Pancreas (tissue), 10 donors: ENCODE data around the gene DHRS2. TPM values are rescaled to one million over a fixed set of nuclear protein-coding genes. Genes with fewer than 3 reads are reported as not detected.
A peak's percentile ranks its signal among the peaks of the same experiment; 100 is the strongest.

Source experiments
- ATAC-seq, 4 donors: fragments of 200-7000 bp; cut with Tn5 transposase; one replicate each; pipeline versions ENCODE4 v1.8.0 to v1.9.1; 2020; ENCODE audit warnings: mild to moderate bottlenecking in 4 of 4, moderate library complexity in 4 of 4
- DNase-seq, 6 donors: peaks; one replicate each; pipeline ENCODE4 v3.0.0-alpha.2; 2020
- FAIRE-seq: peaks from 2 replicates; lab custom pipeline; 2012; peaks lifted over from hg19 to GRCh38; lab: Jason Lieb, UNC
- H3K27ac ChIP-seq, 4 donors: fragments of 200-600 bp; sonication (generic); 1 replicate in 3 of 4; 2 replicates in 1 of 4; pipeline versions ENCODE4 v1.5.0 to v1.8.0; 2020
- H3K27me3 ChIP-seq, 4 donors: fragments of 200-600 bp; one replicate each; pipeline ENCODE4 v1.8.0; 2021
- H3K36me3 ChIP-seq, 3 donors: fragments of 200-600 bp; sonication (generic) in 1 of 3; one replicate each; pipeline versions ENCODE4 v1.5.0 to v1.8.0; 2020 to 2021
- H3K4me1 ChIP-seq, 3 donors: fragments of 200-600 bp; one replicate each; pipeline ENCODE4 v1.8.0; 2021
- H3K4me3 ChIP-seq, 4 donors: fragments of 200-600 bp; sonication (generic) in 2 of 4; one replicate each; pipeline versions ENCODE4 v1.5.0 to v1.8.0; 2020 to 2021
- H3K9me3 ChIP-seq, 4 donors: fragments of 200-600 bp; one replicate each; pipeline ENCODE4 v1.8.0; 2021
- WGBS, 2 donors: extraction: QIAGEN DNeasy Blood & Tissue Kit; methylation state at CpG; one replicate each; pipeline ENCODE4 v1.1.7; 2013; 5-methylcytosine and 5-hydroxymethylcytosine counted together
- intact Hi-C, 3 donors: fragments of 100-400 bp; cut with DNase I; formaldehyde crosslinking; loops; one replicate each; pipeline versions ENCODE4 v1.11.1 to v1.14.2; 2022
- polyA plus RNA-seq, 2 donors: library from polyadenylated mRNA; stranded (reverse); fragments of 200-250 nt; gene quantifications; one replicate each; pipeline ENCODE4 v1.2.3, GENCODE V29; 2013
- total RNA-seq, 6 donors: library from RNA; stranded (reverse); fragmentation: NEBNext Ultra II Directional in 4 of 6; extraction: Animal tissue kit (Norgen Biotek cat#: 25700) in 4 of 6; gene quantifications; one replicate each; pipeline versions ENCODE4 v1.2.1 to v1.2.4, GENCODE V29; 2021 to 2023
- TF ChIP-seq, protein P1 (sequence below), 4 donors: fragments of 200-600 bp; sonication (generic) in 3 of 4; IDR thresholded peaks; one replicate each; pipeline versions ENCODE4 v1.5.0 to v1.8.0; 2021; ENCODE audit warnings: antibody characterized with exemption in 4 of 4
- donor health status: healthy with polysubstance abuse.
- donor health status: DM: no; HTN: no; CAD: no; lungs with moderate emphysema.
- donor health status: DM: no; HTN: no; CAD: no.
- donor health status: control.
- donor health status: control.
- donor health status: Bipolar disorder and iron deficiency.
- donor health status: DM: yes; HTN: yes; CAD: no.
- donor health status: DM: no; HTN: no; CAD: no.
- donor health status: DM: no; HTN: no; CAD: no.
- donor health status: DM: yes; HTN: yes; CAD: no.

Gene DHRS2
- total and polyA plus RNA-seq, 8 donors = 0.43 to 21.6 (median 4.8) TPM

DNA sequence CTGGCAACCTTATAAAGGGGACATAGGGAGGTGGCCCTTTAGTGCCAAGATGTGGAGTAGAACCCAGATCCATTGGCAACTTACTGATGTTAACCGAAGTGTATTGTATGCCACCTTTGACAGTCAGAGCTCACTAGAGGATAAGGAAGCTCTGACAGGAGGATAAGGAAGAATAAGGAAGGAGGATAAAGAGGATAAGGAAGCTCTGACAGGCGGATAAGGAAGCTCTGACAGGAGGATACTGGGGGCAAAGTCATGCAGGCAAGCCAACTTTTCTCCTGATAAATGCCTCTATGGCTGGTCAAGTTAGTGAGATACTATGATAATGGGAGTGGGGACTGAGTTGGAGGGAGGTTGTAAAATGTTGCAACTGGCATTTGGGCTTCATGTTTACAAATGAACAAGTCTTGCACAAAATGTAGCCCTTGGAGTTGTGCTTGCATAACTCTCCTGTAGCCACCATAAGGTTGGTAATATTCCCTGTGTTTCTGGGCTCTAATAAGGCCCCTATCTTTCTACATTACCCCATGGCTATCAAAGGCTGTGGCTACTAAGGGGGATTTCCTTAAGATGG is 17.7 kb upstream of the DHRS2 start:
- WGBS, 2 donors = 90 to 91% methylated on average over 2 of the region's 2 CpGs
- Histone ChIP-seq H3K27ac (no peak overlapping the region), H3K4me1 (peaks cover 13 to 31% (median 24%) of the 10 kb centered on the region in 3 donors), H3K9me3 (no peaks in the 10 kb centered on the region), H3K36me3 (no peaks in the 10 kb centered on the region), H3K27me3 (no peaks in the 10 kb centered on the region), H3K4me3 (no peak overlapping the region)
- no peak for DNase-seq
- FAIRE-seq = no peak
- intact Hi-C loops = no loop called here
- ATAC-seq = no peak
- TF ChIP-seq, protein P1, sequence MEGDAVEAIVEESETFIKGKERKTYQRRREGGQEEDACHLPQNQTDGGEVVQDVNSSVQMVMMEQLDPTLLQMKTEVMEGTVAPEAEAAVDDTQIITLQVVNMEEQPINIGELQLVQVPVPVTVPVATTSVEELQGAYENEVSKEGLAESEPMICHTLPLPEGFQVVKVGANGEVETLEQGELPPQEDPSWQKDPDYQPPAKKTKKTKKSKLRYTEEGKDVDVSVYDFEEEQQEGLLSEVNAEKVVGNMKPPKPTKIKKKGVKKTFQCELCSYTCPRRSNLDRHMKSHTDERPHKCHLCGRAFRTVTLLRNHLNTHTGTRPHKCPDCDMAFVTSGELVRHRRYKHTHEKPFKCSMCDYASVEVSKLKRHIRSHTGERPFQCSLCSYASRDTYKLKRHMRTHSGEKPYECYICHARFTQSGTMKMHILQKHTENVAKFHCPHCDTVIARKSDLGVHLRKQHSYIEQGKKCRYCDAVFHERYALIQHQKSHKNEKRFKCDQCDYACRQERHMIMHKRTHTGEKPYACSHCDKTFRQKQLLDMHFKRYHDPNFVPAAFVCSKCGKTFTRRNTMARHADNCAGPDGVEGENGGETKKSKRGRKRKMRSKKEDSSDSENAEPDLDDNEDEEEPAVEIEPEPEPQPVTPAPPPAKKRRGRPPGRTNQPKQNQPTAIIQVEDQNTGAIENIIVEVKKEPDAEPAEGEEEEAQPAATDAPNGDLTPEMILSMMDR (IDR thresholded peaks at IDR 0.05) = no peak

DNA sequence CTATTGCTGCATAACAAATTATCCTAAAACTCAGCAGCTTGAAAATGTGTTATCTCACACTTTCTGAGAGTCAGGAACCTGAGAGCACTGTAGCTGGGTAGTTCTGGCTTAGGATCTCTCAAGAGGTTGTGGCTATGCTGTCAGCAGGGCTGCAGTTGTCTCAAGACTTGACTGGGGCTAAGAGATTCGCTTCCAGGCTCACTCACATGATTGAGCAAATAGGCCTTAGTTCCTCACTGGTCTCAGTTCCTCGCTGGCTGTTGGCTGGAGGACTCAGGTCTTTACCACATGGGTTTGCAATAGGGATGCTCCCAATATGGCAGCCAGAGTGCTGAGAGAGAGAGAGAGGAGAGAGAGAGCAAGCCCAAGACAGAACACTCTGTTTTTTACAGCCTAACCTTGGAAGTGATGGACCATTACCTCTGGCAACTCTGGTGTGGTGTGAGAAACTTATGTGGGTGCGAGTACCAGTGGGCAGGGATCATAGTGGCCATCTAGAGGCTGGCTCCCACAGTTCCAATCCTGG is 15.9 kb upstream of the DHRS2 start:
- no peak for DNase-seq
- TF ChIP-seq, protein P1 (IDR thresholded peaks at IDR 0.05) = no peak
- no peaks in the 10 kb centered on the region for H3K9me3 ChIP-seq
- intact Hi-C loops = no loop called here
- no peak for FAIRE-seq
- no peak for ATAC-seq
- no peaks in the 10 kb centered on the region for H3K27me3 ChIP-seq
- WGBS, 2 donors = 87 to 96% methylated on average over 3 of the region's 3 CpGs
- no peaks in the 10 kb centered on the region for H3K36me3 ChIP-seq
- H3K4me1 ChIP-seq = peaks cover under 1 to 21% (median 13%) of the 10 kb centered on the region in 3 donors
- no peak overlapping the region for H3K27ac ChIP-seq
- H3K4me3 ChIP-seq = no peak overlapping the region

DNA sequence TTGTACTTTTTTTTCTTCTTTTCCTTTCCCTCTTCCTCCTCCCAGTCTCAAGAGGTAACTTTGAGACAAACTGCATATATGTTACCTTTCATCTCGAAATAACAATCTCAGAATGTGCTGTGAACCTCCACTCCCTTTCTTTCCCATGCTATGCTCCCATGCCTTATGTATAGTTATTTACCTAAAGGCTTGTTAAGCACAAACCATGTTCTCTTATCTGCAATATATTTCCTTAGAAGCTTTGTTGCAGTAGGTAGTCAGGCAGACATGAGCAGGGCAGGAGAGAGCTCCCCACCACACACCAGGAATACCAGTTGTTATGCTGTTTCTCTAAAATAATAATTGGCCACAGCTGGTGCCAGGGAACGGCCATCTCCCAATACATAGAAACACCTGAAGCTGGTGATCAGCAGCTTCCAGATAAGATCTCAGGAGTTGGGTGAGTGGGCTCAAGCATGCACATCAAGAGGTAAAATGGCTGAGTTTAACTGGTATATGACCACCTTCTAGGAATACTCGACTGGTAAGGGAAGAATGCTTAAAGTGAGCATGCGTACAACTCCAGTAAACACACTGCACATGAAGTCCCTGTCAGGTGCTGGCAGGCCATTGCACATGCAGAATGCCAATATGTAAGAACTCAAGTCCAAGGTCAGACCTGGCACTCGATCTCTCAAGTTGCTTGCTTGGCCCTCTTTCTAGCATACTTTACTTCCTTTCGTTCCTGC is 14.8 kb upstream of the DHRS2 start:
- no peaks in the 10 kb centered on the region for H3K36me3 ChIP-seq
- ATAC-seq = peak; percentile 92 to 96 (median 94)
- H3K4me3 ChIP-seq = no peak overlapping the region
- no peaks in the 10 kb centered on the region for H3K9me3 ChIP-seq
- peak in 4 of 6 donors; percentile 59 to 84 (median 70) for DNase-seq
- FAIRE-seq = no peak
- peak overlapping the region; percentile 33 to 82 (median 75) for H3K27ac ChIP-seq
- WGBS, 2 donors = 23 to 27% methylated on average over 6 of the region's 6 CpGs
- TF ChIP-seq, protein P1 (IDR thresholded peaks at IDR 0.05) = no peak
- no peaks in the 10 kb centered on the region for H3K27me3 ChIP-seq
- H3K4me1 ChIP-seq = peaks cover 0 to 21% (median 13%) of the 10 kb centered on the region in 3 donors
- intact Hi-C loops = no loop called here

DNA sequence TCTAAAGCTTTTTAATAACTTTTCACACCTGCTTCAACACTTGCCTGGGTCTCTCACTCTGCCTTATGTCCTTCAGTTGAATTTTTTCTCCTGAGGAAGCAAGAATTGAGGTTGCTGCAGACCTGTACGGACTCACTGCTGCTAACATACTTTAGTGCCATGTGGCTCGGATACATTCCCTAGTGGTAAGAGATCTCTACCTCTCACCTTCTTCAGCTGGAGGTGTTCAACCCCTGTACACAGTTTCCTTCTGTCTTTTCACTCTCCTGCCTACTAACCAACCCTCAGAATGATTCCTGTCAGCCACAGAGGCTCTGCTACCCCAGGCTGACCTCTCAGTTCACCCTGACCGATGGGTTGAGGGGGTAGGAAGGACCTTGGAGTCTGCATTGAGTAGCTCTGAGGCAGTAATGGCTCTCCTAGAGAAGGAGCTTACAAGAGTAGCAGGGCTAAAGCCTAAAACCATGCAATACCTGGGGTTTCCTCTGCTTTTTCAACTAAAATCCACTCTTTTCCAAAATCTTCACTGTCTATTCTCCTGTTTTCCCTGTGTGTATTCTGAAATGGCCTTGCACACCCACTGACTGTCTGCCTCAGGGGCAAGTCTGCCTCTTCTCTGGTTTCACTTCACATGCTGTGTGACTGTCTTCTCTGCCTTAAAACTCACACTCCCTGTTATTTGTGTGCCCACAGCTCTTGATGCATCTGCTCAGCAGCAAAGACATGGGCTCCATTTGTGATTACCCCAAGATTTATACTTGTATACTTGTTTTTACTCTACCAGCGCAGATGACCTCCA is 14.0 kb upstream of the DHRS2 start:
- TF ChIP-seq, protein P1 (IDR thresholded peaks at IDR 0.05) = no peak
- no peaks in the 10 kb centered on the region for H3K36me3 ChIP-seq
- H3K27ac ChIP-seq = peak overlapping the region; percentile 33 to 82 (median 75)
- H3K9me3 ChIP-seq = no peaks in the 10 kb centered on the region
- intact Hi-C loops = no loop called here
- DNase-seq (peak in 1 of 6 donors; percentile 10), ATAC-seq (peak; percentile 63 to 76 (median 74)), FAIRE-seq (no peak)
- H3K27me3 ChIP-seq = no peaks in the 10 kb centered on the region
- H3K4me1 ChIP-seq = peaks cover 0 to 21% (median 13%) of the 10 kb centered on the region in 3 donors
- WGBS, 2 donors = 52 to 56% methylated on average over 4 of the region's 4 CpGs
- H3K4me3 ChIP-seq = peak overlapping the region in 1 of 4 donors; percentile 6
